B cell (primary cell): ENCODE data around the gene PDGFRB. TPM values are rescaled to one million over a fixed set of nuclear protein-coding genes. Genes with fewer than 3 reads are reported as not detected.

ENCODE experiments used
- ATAC-seq: fragments of 200-7000 bp; cut with Tn5 transposase; one replicate; pipeline ENCODE4 v1.10.0; 2021; ENCODE audit warnings: low read depth, mild to moderate bottlenecking, moderate number of reproducible peaks, moderate library complexity
- CTCF ChIA-PET: fragments of 350-600 bp; sonication (Branson Sonifier 250); formaldehyde crosslinking; loops from one replicate; lab custom pipeline; 2021; ENCODE audit warnings: antibody characterized with exemption, inconsistent platforms; lab: Charles Lee
- POLR2A ChIA-PET: fragments of 350-600 bp; sonication (Branson Sonifier 250); formaldehyde crosslinking; loops from one replicate; lab custom pipeline; 2021; ENCODE audit warnings: antibody characterized with exemption; lab: Charles Lee
- DNase-seq: peaks from one replicate; pipeline ENCODE4 v3.0.0; 2013
- H2AFZ ChIP-seq: 2 replicates; pipeline ENCODE4 v1.6.1; 2012; ENCODE audit warnings: mild to moderate bottlenecking, low read depth, low read length; ENCODE audit not compliant: insufficient read depth, poor library complexity, severe bottlenecking
- H3K27ac ChIP-seq, 2 donors: 1 replicate in 1 of 2; 2 replicates in 1 of 2; pipeline ENCODE4 v1.5.1; 2012 to 2013; ENCODE audit warnings: low read length in 2 of 2, mild to moderate bottlenecking in 2 of 2, moderate library complexity in 1 of 2
- H3K27me3 ChIP-seq, 4 experiments: fragments of 200-600 bp in 1 of 4; sonication (generic) in 1 of 4; replicated peaks in 1 of 4; 1 replicate in 2 of 4; 2 replicates in 2 of 4; pipeline versions ENCODE4 v1.6.1 to v1.7.0; 2013 to 2016; ENCODE audit warnings: low read length in 3 of 4, mild to moderate bottlenecking in 2 of 4, mixed read lengths in 1 of 4, moderate library complexity in 1 of 4; ENCODE audit not compliant: insufficient read depth in 4 of 4, control insufficient read depth in 3 of 4; ENCODE audit errors: control extremely low read depth in 1 of 4
- H3K36me3 ChIP-seq, 2 experiments: replicated peaks in 1 of 2; 1 replicate in 1 of 2; 2 replicates in 1 of 2; pipeline versions ENCODE4 v1.6.1 to v1.7.1; 2013; ENCODE audit warnings: low read length in 1 of 2; ENCODE audit not compliant: insufficient read depth in 2 of 2, control insufficient read depth in 1 of 2; ENCODE audit errors: control extremely low read depth in 1 of 2, extremely low read depth in 1 of 2
- H3K4me1 ChIP-seq, 2 donors: fragments of 200-600 bp in 1 of 2; sonication (generic) in 1 of 2; 1 replicate in 1 of 2; 2 replicates in 1 of 2; pipeline versions ENCODE4 v1.5.1 to v1.6.1; 2013 to 2017; ENCODE audit warnings: low read length in 2 of 2; ENCODE audit not compliant: control insufficient read depth in 2 of 2, insufficient read depth in 2 of 2
- H3K4me2 ChIP-seq: replicated peaks from 2 replicates; pipeline ENCODE3; 2012; ENCODE audit warnings: mild to moderate bottlenecking, low read depth, low read length; ENCODE audit not compliant: poor library complexity, severe bottlenecking
- H3K4me3 ChIP-seq, 5 experiments: fragments of 200-600 bp in 1 of 5; sonication (generic) in 1 of 5; 1 replicate in 3 of 5; 2 replicates in 2 of 5; pipeline versions ENCODE4 v1.5.1 to v1.7.0; 2011 to 2016; ENCODE audit warnings: low read length in 4 of 5, mild to moderate bottlenecking in 4 of 5, low read depth in 2 of 5, control low read depth in 1 of 5, moderate library complexity in 1 of 5; ENCODE audit not compliant: insufficient read depth in 1 of 5; ENCODE audit errors: control extremely low read depth in 1 of 5, extremely low read depth in 1 of 5
- H3K79me2 ChIP-seq: fragments of 200-600 bp; sonication (generic); one replicate; pipeline ENCODE4 v1.6.0; 2016; ENCODE audit warnings: low read length; ENCODE audit not compliant: control insufficient read depth, insufficient read depth
- H3K9ac ChIP-seq: fragments of 200-600 bp; sonication (generic); 2 replicates; pipeline ENCODE4 v1.6.1; 2017; ENCODE audit warnings: mild to moderate bottlenecking, low read length, moderate library complexity
- H3K9me3 ChIP-seq, 3 donors: one replicate each; pipeline versions ENCODE4 v1.6.1 to v1.7.1; 2013; ENCODE audit warnings: low read length in 2 of 3; ENCODE audit not compliant: control insufficient read depth in 2 of 3, insufficient read depth in 1 of 3; ENCODE audit errors: control extremely low read depth in 1 of 3
- H4K20me1 ChIP-seq: 2 replicates; pipeline ENCODE4 v1.6.0; 2012; ENCODE audit warnings: mild to moderate bottlenecking, low read length; ENCODE audit not compliant: insufficient read depth, control insufficient read depth, poor library complexity, severe bottlenecking
- H3K27ac Mint-ChIP-seq: one replicate; pipeline ENCODE4 v1.8.0; 2021; ENCODE audit warnings: mixed read lengths
- H3K27me3 Mint-ChIP-seq: one replicate; pipeline ENCODE4 v1.8.0; 2021; ENCODE audit warnings: mixed read lengths
- H3K4me1 Mint-ChIP-seq: one replicate; pipeline ENCODE4 v1.8.0; 2021; ENCODE audit warnings: mixed read lengths
- H3K4me3 Mint-ChIP-seq: one replicate; pipeline ENCODE4 v1.8.0; 2021; ENCODE audit warnings: mixed read lengths
- H3K9me3 Mint-ChIP-seq: one replicate; pipeline ENCODE4 v1.8.0; 2022; ENCODE audit warnings: mixed read lengths; ENCODE audit not compliant: insufficient read depth
- CTCF ChIP-seq: fragments of 200-600 bp; IDR thresholded peaks from one replicate; pipeline ENCODE4 v1.8.0; 2022; ENCODE audit warnings: antibody characterized with exemption, mild to moderate bottlenecking
- EZH2 ChIP-seq: IDR thresholded peaks from 2 replicates; pipeline ENCODE4 v1.6.1; 2012; ENCODE audit warnings: borderline replicate concordance, low read depth, mild to moderate bottlenecking, moderate library complexity, low read length; ENCODE audit not compliant: insufficient read depth, poor library complexity, severe bottlenecking
- WGBS: methylation state at CpG from one replicate; pipeline ENCODE4 v1.1.5; 2013; ENCODE audit warnings: missing lambda C conversion rate; ENCODE audit not compliant: insufficient coverage; 5-methylcytosine and 5-hydroxymethylcytosine counted together
- intact Hi-C: fragments of 100-400 bp; cut with micrococcal nuclease; formaldehyde crosslinking; loops from one replicate; pipeline ENCODE4 v1.10.0; 2022
- polyA plus RNA-seq: library from polyadenylated mRNA; depleted of rRNA; stranded (reverse); fragments of >200 nt; gene quantifications from 2 replicates; pipeline ENCODE4 v1.2.3, GENCODE V29; 2012
- total RNA-seq, 2 donors: library from RNA; stranded (reverse); fragments of 120-200 nt in 1 of 2; gene quantifications; 1 replicate in 1 of 2; 2 replicates in 1 of 2; pipeline versions ENCODE4 v1.2.3 to v1.2.4, GENCODE V29; 2013 to 2022

The PDGFRB gene
- total and polyA plus RNA-seq, 2 donors (not counting 1 experiment from before 2014, with no cell fraction given), result 0.42 to 3.6 TPM

- Histone ChIP-seq H3K36me3 (no peaks in the 10 kb centered on the region), H4K20me1 (no peaks in the 10 kb centered on the region), H3K4me2 (no peak overlapping the region), H3K9ac (no peak overlapping the region), H3K4me1 (no peaks in the 10 kb centered on the region), H3K27ac (no peak overlapping the region), H3K4me3 (no peak overlapping the region), H2AFZ (no peak overlapping the region), H3K9me3 (no peaks in the 10 kb centered on the region), H3K79me2 (no peaks in the 10 kb centered on the region), H3K27me3 (peaks cover 0 to 6% (median 0%) of the 10 kb centered on the region in 4 experiments)
- ATAC-seq (no peak), DNase-seq (no peak)
- Mint-ChIP-seq H3K27me3 (peaks cover 32% of the 10 kb centered on the region), H3K4me1 (no peaks in the 10 kb centered on the region), H3K9me3 (no peaks in the 10 kb centered on the region), H3K4me3 (no peak overlapping the region), H3K27ac (no peak overlapping the region)
- TF ChIP-seq EZH2 (no peak), CTCF (no peak)
- POLR2A ChIA-PET, result no interaction called here
- WGBS, result no CpG with 5 or more reads among the region's 1 CpG
- intact Hi-C loops, result no loop called here
- CTCF ChIA-PET, result no interaction called here
These were observed 41.8 kb upstream of the PDGFRB start for GRCh38 chr5:150197476-150197875.

GRCh38 chr5:150196986-150197385 is 41.3 kb upstream of the PDGFRB start:
- no peaks in the 10 kb centered on the region for H4K20me1 ChIP-seq
- TF ChIP-seq EZH2 (no peak), CTCF (no peak)
- Mint-ChIP-seq H3K9me3 (no peaks in the 10 kb centered on the region), H3K4me1 (no peaks in the 10 kb centered on the region), H3K4me3 (no peak overlapping the region), H3K27me3 (peaks cover 37% of the 10 kb centered on the region), H3K27ac (no peak overlapping the region)
- ATAC-seq (no peak), DNase-seq (no peak)
- no peak overlapping the region for H3K4me3 ChIP-seq
- no peak overlapping the region for H3K4me2 ChIP-seq
- WGBS, result 88% methylated on average over 16 of the region's 16 CpGs
- H3K9ac ChIP-seq, result no peak overlapping the region
- H3K4me1 ChIP-seq, result no peaks in the 10 kb centered on the region
- intact Hi-C loops, result no loop called here
- H3K36me3 ChIP-seq, result no peaks in the 10 kb centered on the region
- H3K27ac ChIP-seq, result no peak overlapping the region
- H3K27me3 ChIP-seq, result peaks cover 0 to 9% (median 0%) of the 10 kb centered on the region in 4 experiments
- no peaks in the 10 kb centered on the region for H3K9me3 ChIP-seq
- no peak overlapping the region for H2AFZ ChIP-seq
- CTCF ChIA-PET, result no interaction called here
- no peaks in the 10 kb centered on the region for H3K79me2 ChIP-seq
- POLR2A ChIA-PET, result no interaction called here
